ENCODE results near the gene TCERG1L. TPM values are rescaled to one million over a fixed set of nuclear protein-coding genes. Genes with fewer than 3 reads are reported as not detected.

Gene TCERG1L
- total RNA-seq, 4 donors from 2014 or later = 0.12 TPM; not detected in 3

DNA sequence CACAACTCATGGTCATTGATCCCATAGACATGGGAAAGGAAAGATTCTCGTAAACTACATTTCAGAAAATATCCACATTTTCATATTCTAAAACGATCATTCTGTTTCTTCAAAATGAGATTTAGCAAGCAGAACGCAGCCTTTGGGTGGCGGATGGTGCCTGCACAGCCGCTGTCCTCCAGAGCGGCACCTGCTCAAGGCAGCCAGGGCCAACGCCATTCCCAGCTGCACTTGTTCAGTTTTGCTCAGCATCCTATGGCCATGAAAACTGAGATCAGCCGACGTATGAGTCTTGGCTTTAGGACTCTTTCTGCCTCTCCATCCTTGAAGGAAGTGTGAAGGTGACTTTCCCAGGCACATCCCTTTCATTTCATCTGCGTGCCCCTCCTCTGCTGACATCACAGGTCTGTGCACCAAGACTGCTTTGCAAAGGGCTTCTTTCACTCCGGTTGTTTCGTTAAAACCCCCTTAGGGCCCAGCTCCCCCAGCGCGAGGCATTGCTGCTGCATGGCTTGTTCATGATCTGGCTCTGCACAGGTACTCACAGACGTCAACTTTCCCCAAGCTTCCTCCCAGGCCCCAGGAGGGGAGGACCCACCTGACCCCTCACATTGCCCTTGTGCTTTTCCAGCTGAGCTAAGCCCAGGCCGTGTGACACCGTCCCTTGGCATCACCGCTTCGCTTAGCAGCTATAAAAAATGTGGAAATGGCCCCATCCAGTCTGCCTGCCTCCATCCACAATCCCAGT is 37.2 kb downstream of the TCERG1L start:
- Histone ChIP-seq H3K27me3 (peaks cover 50% of the 10 kb centered on the region), H3K36me3 (no peaks in the 10 kb centered on the region), H3K4me3 (no peak overlapping the region), H3K9me3 (no peaks in the 10 kb centered on the region), H3K4me1 (no peaks in the 10 kb centered on the region), H3K27ac (no peak overlapping the region)
- 76 to 83% methylated on average over 7 to 18 of the region's 19 CpGs for WGBS, 2 donors (ENCODE audit: low coverage in 1 of 2)
- no peak for ATAC-seq
- TF ChIP-seq, protein P1, sequence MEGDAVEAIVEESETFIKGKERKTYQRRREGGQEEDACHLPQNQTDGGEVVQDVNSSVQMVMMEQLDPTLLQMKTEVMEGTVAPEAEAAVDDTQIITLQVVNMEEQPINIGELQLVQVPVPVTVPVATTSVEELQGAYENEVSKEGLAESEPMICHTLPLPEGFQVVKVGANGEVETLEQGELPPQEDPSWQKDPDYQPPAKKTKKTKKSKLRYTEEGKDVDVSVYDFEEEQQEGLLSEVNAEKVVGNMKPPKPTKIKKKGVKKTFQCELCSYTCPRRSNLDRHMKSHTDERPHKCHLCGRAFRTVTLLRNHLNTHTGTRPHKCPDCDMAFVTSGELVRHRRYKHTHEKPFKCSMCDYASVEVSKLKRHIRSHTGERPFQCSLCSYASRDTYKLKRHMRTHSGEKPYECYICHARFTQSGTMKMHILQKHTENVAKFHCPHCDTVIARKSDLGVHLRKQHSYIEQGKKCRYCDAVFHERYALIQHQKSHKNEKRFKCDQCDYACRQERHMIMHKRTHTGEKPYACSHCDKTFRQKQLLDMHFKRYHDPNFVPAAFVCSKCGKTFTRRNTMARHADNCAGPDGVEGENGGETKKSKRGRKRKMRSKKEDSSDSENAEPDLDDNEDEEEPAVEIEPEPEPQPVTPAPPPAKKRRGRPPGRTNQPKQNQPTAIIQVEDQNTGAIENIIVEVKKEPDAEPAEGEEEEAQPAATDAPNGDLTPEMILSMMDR (IDR thresholded peaks at IDR 0.05) = no peak
- TF ChIP-seq POLR2AphosphoS5 (IDR thresholded peaks at IDR 0.05) (no peak), EP300 (IDR thresholded peaks at IDR 0.05) (no peak), POLR2A (IDR thresholded peaks at IDR 0.05) (no peak)

DNA sequence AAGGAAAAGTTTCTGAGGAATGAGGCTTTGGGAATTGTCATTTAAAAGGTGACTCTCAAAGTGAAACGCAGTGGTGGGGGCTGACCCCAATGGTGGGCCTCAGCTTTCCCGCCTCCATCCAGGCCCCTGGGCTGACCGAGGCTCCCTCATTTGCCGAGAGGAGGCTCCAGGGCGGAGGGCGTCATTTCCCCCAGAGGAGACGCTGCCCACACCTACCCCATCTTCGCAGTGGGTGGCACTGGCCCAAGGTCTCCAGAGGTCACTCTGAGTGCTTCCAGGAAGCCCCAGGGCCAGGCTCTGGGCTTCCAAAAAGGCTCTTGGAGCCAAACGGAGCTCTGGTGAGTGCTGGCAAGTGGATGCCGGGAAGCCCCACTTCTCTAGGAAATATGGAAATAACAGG is 38.0 kb downstream of the TCERG1L start:
- Histone ChIP-seq H3K4me3 (no peak overlapping the region), H3K36me3 (no peaks in the 10 kb centered on the region), H3K27me3 (peaks cover 50% of the 10 kb centered on the region), H3K27ac (no peak overlapping the region), H3K4me1 (no peaks in the 10 kb centered on the region), H3K9me3 (peaks cover 0 to 2% (median 0%) of the 10 kb centered on the region in 3 donors)
- whole genome bisulfite sequencing, 2 donors (ENCODE audit: low coverage in 1 of 2) = no CpG with 5 or more reads among the region's 10 CpGs
- no peak for ATAC-seq
- no peak for TF ChIP-seq POLR2AphosphoS5 (IDR thresholded peaks at IDR 0.05)
- TF ChIP-seq, protein P1 (IDR thresholded peaks at IDR 0.05) = no peak
- no peak for TF ChIP-seq POLR2A (IDR thresholded peaks at IDR 0.05)
- no peak for TF ChIP-seq EP300 (IDR thresholded peaks at IDR 0.05)

DNA sequence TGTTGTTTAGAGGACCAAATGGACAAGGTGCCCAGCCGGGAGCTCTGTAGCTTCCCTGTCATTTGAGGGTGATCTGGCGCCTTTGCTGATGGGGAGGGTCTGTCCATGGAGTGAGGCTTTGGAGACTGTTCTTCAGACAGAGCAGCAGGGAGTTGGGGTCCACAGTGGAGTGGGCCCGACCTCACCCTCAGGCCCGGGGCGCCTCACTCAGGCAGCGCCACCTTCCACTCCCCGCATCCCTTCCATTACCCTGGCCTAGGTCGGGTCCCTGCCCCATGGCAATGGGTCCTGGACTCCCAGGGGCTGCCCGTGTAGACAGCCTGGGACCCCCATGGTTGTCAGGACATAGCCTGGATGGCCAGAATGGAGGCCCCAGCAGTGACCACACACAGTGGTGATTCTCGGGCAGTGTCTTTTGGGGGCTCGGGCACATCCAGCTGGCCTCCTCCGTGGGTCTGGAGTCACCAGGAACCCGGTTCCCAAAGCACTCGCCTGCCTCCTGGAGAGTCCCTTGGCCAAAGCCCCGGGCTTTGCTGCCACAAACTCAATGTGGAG is 38.5 kb downstream of the TCERG1L start:
- Histone ChIP-seq H3K4me3 (no peak overlapping the region), H3K9me3 (peaks cover 0 to 7% (median 0%) of the 10 kb centered on the region in 3 donors), H3K27ac (no peak overlapping the region), H3K4me1 (no peaks in the 10 kb centered on the region), H3K36me3 (no peaks in the 10 kb centered on the region), H3K27me3 (peaks cover 50% of the 10 kb centered on the region)
- TF ChIP-seq POLR2AphosphoS5 (IDR thresholded peaks at IDR 0.05) (no peak), POLR2A (IDR thresholded peaks at IDR 0.05) (no peak), EP300 (IDR thresholded peaks at IDR 0.05) (no peak)
- TF ChIP-seq, protein P1 (IDR thresholded peaks at IDR 0.05) = no peak
- no peak for ATAC-seq
- 60% methylated on average over 2 of the region's 15 CpGs; no CpG with 5 or more reads in 1 of the 2 donors for WGBS, 2 donors (ENCODE audit: low coverage in 1 of 2)

DNA sequence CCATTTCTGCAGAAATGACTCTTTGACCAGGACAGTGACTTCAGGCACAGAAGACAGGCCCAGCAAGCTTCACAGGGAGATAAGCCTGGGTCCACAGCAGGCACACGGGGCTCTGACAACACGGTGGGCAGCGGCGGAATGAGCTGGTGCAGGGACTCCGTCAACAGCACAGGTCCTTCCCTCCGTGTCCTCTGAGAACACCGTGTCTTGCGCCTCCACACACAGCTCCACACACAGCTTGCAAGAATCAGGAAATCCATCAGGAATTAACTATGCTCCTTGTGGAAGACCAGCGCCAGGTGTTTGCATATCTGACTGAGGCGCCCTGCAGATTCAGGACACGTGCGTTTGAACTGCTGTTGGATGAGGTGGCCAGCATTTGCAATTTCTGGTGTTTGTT is 39.6 kb downstream of the TCERG1L start:
- peaks cover 0 to 16% (median 0%) of the 10 kb centered on the region in 3 donors for H3K9me3 ChIP-seq
- H3K36me3 ChIP-seq = no peaks in the 10 kb centered on the region
- peaks cover 56% of the 10 kb centered on the region for H3K27me3 ChIP-seq
- no peak for ATAC-seq
- H3K4me3 ChIP-seq = no peak overlapping the region
- no peaks in the 10 kb centered on the region for H3K4me1 ChIP-seq
- no peak overlapping the region for H3K27ac ChIP-seq
- WGBS, 2 donors (ENCODE audit: low coverage in 1 of 2) = 80% methylated on average over 7 of the region's 12 CpGs; no CpG with 5 or more reads in 1 of the 2 donors
- TF ChIP-seq POLR2AphosphoS5 (IDR thresholded peaks at IDR 0.05) = no peak
- TF ChIP-seq POLR2A (IDR thresholded peaks at IDR 0.05) = no peak
- TF ChIP-seq EP300 (IDR thresholded peaks at IDR 0.05) = no peak
- TF ChIP-seq, protein P1 (IDR thresholded peaks at IDR 0.05) = no peak

All from gastroesophageal sphincter (tissue), 4 donors.